NCI-H526 (cell line): ENCODE results near the gene HOXB5.

Source experiments
- DNase-seq, 2 experiments: peaks; one replicate each; lab custom pipeline; 2025; lab: John Stamatoyannopoulos, UW

The HOXB5 gene

GRCh38 chr17:48603959-48604769 lies 10.6 kb upstream of the HOXB5 start:
- peak in 1 of 2 experiments; percentile 65 for DNase-seq

GRCh38 chr17:48601539-48602425 lies 8.2 kb upstream of the HOXB5 start:
- peak in 1 of 2 experiments; percentile 48 for DNase-seq

- no peak for DNase-seq
These were observed 7.6 kb upstream of the HOXB5 start for GRCh38 chr17:48601207-48601538.

- peak in 1 of 2 experiments; percentile 39 for DNase-seq
These were observed 6.9 kb upstream of the HOXB5 start for GRCh38 chr17:48600244-48601098.

- DNase-seq, result no peak
These were observed 5.8 kb upstream of the HOXB5 start for GRCh38 chr17:48599354-48599753.

GRCh38 chr17:48598736-48599135 lies 5.2 kb upstream of the HOXB5 start:
- no peak for DNase-seq

- peak in 1 of 2 experiments; percentile 78 for DNase-seq
These were observed 4.4 kb upstream of the HOXB5 start for GRCh38 chr17:48597778-48598631.

- DNase-seq, result no peak
These were observed 3.9 kb upstream of the HOXB5 start for GRCh38 chr17:48597528-48597777.

- peak in 1 of 2 experiments; percentile 52 for DNase-seq
These were observed 3.4 kb upstream of the HOXB5 start for GRCh38 chr17:48596735-48597527.

GRCh38 chr17:48596000-48596734 lies 2.6 kb upstream of the HOXB5 start:
- DNase-seq, result peak; percentile 19 to 52

- DNase-seq, result no peak
These were observed 1.9 kb upstream of the HOXB5 start for GRCh38 chr17:48595278-48595999.

- no peak for DNase-seq
These were observed 1.1 kb upstream of the HOXB5 start for GRCh38 chr17:48594538-48595277.

GRCh38 chr17:48593840-48594537 lies 410 bp upstream of the HOXB5 start:
- DNase-seq, result peak; percentile 69 to 91

GRCh38 chr17:48592577-48592976 lies 1.0 kb downstream of the HOXB5 start:
- DNase-seq, result peak in 1 of 2 experiments; percentile 26

- no peak for DNase-seq
These were observed 1.5 kb downstream of the HOXB5 start for GRCh38 chr17:48592057-48592514.

- no peak for DNase-seq
These were observed 2.1 kb downstream of the HOXB5 start for GRCh38 chr17:48591255-48592056.

GRCh38 chr17:48590607-48591161 lies 2.9 kb downstream of the HOXB5 start:
- no peak for DNase-seq
